Naive thymus-derived CD4-positive, alpha-beta T cell (primary cell): ENCODE measurements around the gene BMAL1. TPM values are rescaled to one million over a fixed set of nuclear protein-coding genes. Genes with fewer than 3 reads are reported as not detected.
"Not testable (repeated sequence)": the region's sequence is repeated elsewhere in the genome, so short reads cannot be mapped to it uniquely, and the experiment has no call there.

Source experiments
- ATAC-seq: fragments of 150-1000 bp; cut with Tn5 transposase; 2 replicates; pipeline ENCODE4 v1.10.0; 2021; ENCODE audit warnings: mild to moderate bottlenecking, moderate library complexity
- CTCF ChIA-PET: fragments of 350-600 bp; sonication (Branson Sonifier 250); formaldehyde crosslinking; loops from one replicate; lab custom pipeline; 2021; ENCODE audit warnings: antibody characterized with exemption; lab: Charles Lee
- POLR2A ChIA-PET: fragments of 350-600 bp; sonication (Branson Sonifier 250); formaldehyde crosslinking; loops from one replicate; lab custom pipeline; 2021; ENCODE audit warnings: antibody characterized with exemption, inconsistent platforms; lab: Charles Lee
- DNase-seq, 9 donors: peaks; one replicate each; pipeline versions ENCODE4 v3.0.0 to v3.0.0-alpha.2; 2020 to 2022; ENCODE audit warnings: mixed read lengths in 1 of 9
- H3K27ac ChIP-seq: one replicate; pipeline ENCODE4 v1.7.0; 2013; ENCODE audit warnings: mild to moderate bottlenecking, low read depth, low read length, moderate library complexity
- H3K27me3 ChIP-seq, 2 donors: one replicate each; pipeline ENCODE4 v1.7.0; 2013; ENCODE audit warnings: low read length in 2 of 2, mild to moderate bottlenecking in 2 of 2, moderate library complexity in 2 of 2; ENCODE audit not compliant: control insufficient read depth in 2 of 2, insufficient read depth in 2 of 2
- H3K36me3 ChIP-seq, 3 experiments: 1 replicate in 2 of 3; 2 replicates in 1 of 3; pipeline ENCODE4 v1.7.0; 2013; ENCODE audit warnings: low read length in 3 of 3, mild to moderate bottlenecking in 3 of 3, moderate library complexity in 1 of 3; ENCODE audit not compliant: insufficient read depth in 3 of 3, control insufficient read depth in 2 of 3
- H3K4me1 ChIP-seq, 2 donors: one replicate each; pipeline ENCODE4 v1.7.0; 2013; ENCODE audit warnings: low read length in 2 of 2, mild to moderate bottlenecking in 2 of 2, moderate library complexity in 1 of 2; ENCODE audit not compliant: control insufficient read depth in 2 of 2, insufficient read depth in 2 of 2
- H3K4me3 ChIP-seq: 2 replicates; pipeline ENCODE4 v1.7.0; 2013; ENCODE audit warnings: mild to moderate bottlenecking, low read length
- H3K9me3 ChIP-seq, 3 experiments: 1 replicate in 2 of 3; 2 replicates in 1 of 3; pipeline ENCODE4 v1.7.0; 2013; ENCODE audit warnings: low read length in 3 of 3; ENCODE audit not compliant: control insufficient read depth in 2 of 3
- H3K27ac Mint-ChIP-seq, 9 donors: one replicate each; pipeline ENCODE4 v1.8.0; 2020 to 2022; ENCODE audit warnings: mixed read lengths in 9 of 9, mild to moderate bottlenecking in 8 of 9, moderate library complexity in 5 of 9, inconsistent platforms in 2 of 9
- H3K27me3 Mint-ChIP-seq, 5 donors: one replicate each; pipeline ENCODE4 v1.8.0; 2021 to 2022; ENCODE audit warnings: mixed read lengths in 5 of 5, mild to moderate bottlenecking in 1 of 5
- H3K36me3 Mint-ChIP-seq, 5 donors: one replicate each; pipeline ENCODE4 v1.8.0; 2020 to 2022; ENCODE audit warnings: mixed read lengths in 5 of 5, mild to moderate bottlenecking in 3 of 5, inconsistent platforms in 1 of 5
- H3K4me1 Mint-ChIP-seq, 7 donors: one replicate each; pipeline ENCODE4 v1.8.0; 2020 to 2022; ENCODE audit warnings: mixed read lengths in 7 of 7, mild to moderate bottlenecking in 3 of 7, inconsistent platforms in 1 of 7
- H3K4me3 Mint-ChIP-seq, 10 donors: one replicate each; pipeline ENCODE4 v1.8.0; 2020 to 2022; ENCODE audit warnings: mild to moderate bottlenecking in 10 of 10, mixed read lengths in 10 of 10, moderate library complexity in 6 of 10, inconsistent platforms in 2 of 10
- H3K9me3 Mint-ChIP-seq, 11 donors: one replicate each; pipeline ENCODE4 v1.8.0; 2020 to 2022; ENCODE audit warnings: mixed read lengths in 11 of 11, mild to moderate bottlenecking in 4 of 11, inconsistent platforms in 1 of 11, moderate library complexity in 1 of 11
- intact Hi-C, 2 donors: fragments of 100-400 bp; cut with micrococcal nuclease; formaldehyde crosslinking; loops; one replicate each; pipeline ENCODE4 v1.15.1; 2023
- polyA plus RNA-seq, 2 donors: library from polyadenylated mRNA; unstranded; fragments of 300-500 nt; fragmentation: Illumina TruSeq; gene quantifications; one replicate each; pipeline ENCODE4 v1.2.3, GENCODE V29; 2021
- total RNA-seq, 6 experiments: library from RNA in 5 of 6; stranded (reverse) in 5 of 6; gene quantifications; 1 replicate in 5 of 6; 2 replicates in 1 of 6; pipeline ENCODE4 v1.2.3 and lab custom pipeline; 2021 to 2026

Gene BMAL1
- total and polyA plus RNA-seq, 7 experiments from 2014 or later: 12.8 to 88.3 (median 47.9) TPM

DNA sequence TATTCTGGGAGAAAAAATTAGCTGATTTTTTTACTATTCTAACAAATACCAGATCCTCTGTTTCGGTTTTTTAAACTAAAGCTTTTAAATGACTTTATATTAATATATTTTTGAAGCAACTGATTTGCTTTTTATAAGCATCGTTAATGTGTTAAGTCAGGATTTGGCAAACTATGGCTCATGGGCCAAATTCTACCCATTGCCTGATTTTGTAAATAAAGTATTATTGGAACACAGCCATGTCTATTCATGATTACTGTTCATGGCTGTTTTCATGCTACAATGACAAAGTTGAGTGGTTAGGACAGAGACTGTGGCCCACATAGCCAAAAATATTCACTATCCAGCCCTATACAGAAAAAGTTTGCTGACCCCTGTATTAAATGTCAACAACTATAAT, 155.8 kb downstream of the BMAL1 start:
- peak overlapping the region in 1 of 9 donors; percentile 23 for H3K27ac Mint-ChIP-seq
- peaks cover 9 to 48% (median 32%) of the 10 kb centered on the region in 5 donors for H3K36me3 Mint-ChIP-seq
- H3K27me3 Mint-ChIP-seq: no peaks in the 10 kb centered on the region
- peaks cover 0 to 35% (median 11%) of the 10 kb centered on the region in 11 donors for H3K9me3 Mint-ChIP-seq
- H3K27me3 ChIP-seq: no peaks in the 10 kb centered on the region
- peaks cover 7 to 56% (median 51%) of the 10 kb centered on the region in 7 donors for H3K4me1 Mint-ChIP-seq
- intact Hi-C loops: no loop called here
- no peak overlapping the region for H3K4me3 ChIP-seq
- no peak for DNase-seq
- no peaks in the 10 kb centered on the region for H3K36me3 ChIP-seq
- H3K27ac ChIP-seq: no peak overlapping the region
- POLR2A ChIA-PET: no interaction called here
- no peaks in the 10 kb centered on the region for H3K9me3 ChIP-seq
- H3K4me3 Mint-ChIP-seq: no peak overlapping the region
- ATAC-seq: no peak
- H3K4me1 ChIP-seq: no peaks in the 10 kb centered on the region
- CTCF ChIA-PET: no interaction called here

DNA sequence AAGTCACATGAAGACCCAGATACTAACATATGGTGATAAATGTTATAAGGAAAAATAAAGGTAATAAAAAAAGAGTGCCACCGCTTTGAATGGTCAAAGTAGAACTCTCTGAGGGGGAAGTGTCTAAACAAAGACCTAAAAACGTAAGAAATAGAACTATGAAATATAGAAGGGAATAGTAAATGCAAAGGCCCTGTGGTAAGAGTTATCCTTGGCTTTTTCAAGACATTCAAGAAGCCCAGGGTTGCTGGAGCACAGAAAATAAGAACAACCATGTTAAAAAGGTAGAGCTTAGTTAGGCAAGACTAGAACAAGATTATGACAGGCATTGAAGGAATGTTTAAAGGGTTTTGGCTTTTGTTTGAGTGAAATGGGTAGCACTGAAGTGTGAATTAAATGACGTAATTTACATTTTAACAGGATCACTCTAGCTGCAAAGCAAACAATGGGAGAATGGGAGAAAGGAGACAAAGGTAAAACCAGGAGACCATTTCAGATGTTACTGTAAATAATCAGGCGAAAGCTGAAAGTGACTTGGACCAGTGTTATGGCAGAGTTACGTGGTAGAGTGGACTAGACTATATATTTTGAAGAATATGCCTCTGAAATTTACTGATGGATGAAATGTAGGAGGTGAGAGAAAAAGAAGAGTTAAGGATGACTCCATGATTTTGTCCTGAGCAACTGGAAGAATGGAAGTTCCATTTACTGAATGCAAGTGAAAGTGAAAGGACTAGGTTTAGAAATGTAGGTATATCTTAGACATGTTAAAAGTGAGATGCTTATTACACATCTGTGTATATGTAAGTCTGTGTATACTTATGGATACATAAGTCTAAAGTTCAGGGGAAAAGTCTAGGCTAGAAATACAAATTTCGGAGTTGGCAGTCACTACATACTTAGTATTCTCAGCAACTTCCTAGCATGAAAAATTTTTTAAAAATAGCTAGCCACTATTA, 156.9 kb downstream of the BMAL1 start:
- Histone ChIP-seq H3K36me3 (no peaks in the 10 kb centered on the region), H3K27me3 (no peaks in the 10 kb centered on the region), H3K4me3 (no peak overlapping the region), H3K9me3 (no peaks in the 10 kb centered on the region), H3K27ac (no peak overlapping the region), H3K4me1 (no peaks in the 10 kb centered on the region)
- peaks cover 7 to 56% (median 51%) of the 10 kb centered on the region in 7 donors for H3K4me1 Mint-ChIP-seq
- POLR2A ChIA-PET: no interaction called here
- peaks cover 0 to 24% (median 5%) of the 10 kb centered on the region in 11 donors for H3K9me3 Mint-ChIP-seq
- H3K27ac Mint-ChIP-seq: peak overlapping the region in 3 of 9 donors; percentile 1 to 48 (median 10)
- intact Hi-C loops: no loop called here
- H3K27me3 Mint-ChIP-seq: no peaks in the 10 kb centered on the region
- H3K4me3 Mint-ChIP-seq: no peak overlapping the region
- H3K36me3 Mint-ChIP-seq: peaks cover 5 to 44% (median 29%) of the 10 kb centered on the region in 5 donors
- CTCF ChIA-PET: no interaction called here
- no peak for DNase-seq
- ATAC-seq: no peak

- CTCF ChIA-PET: interaction anchor here (0.8 kb wide), 1 partner anchor 30 kb away, joined by 3 read pairs; no protein-coding TSS in a partner anchor
- H3K27ac ChIP-seq, H3K4me3 Mint-ChIP-seq, H3K36me3 ChIP-seq, H3K9me3 ChIP-seq, ATAC-seq, DNase-seq, H3K27me3 ChIP-seq, POLR2A ChIA-PET, intact Hi-C loops, H3K27ac Mint-ChIP-seq, H3K4me1 ChIP-seq, H3K9me3 Mint-ChIP-seq, H3K4me3 ChIP-seq, H3K27me3 Mint-ChIP-seq: not testable (repeated sequence)
- Mint-ChIP-seq H3K4me1 (peaks cover 11 to 70% (median 52%) of the 10 kb centered on the region in 7 donors), H3K36me3 (peaks cover 0 to 29% (median 22%) of the 10 kb centered on the region in 5 donors)
These were observed 159.2 kb downstream of the BMAL1 start for GRCh38 chr11:13436836-13437235.

Other genes with a start within 250 kb of the BMAL1 start
- 10 to 100 TPM; 16.3 to 25.2 (median 19.4) TPM for gene BTBD10, start 185.4 kb downstream of the BMAL1 start, total RNA-seq
- 10 to 100 TPM in 1 of 2 donors, 1 to 10 TPM in 1; 9.7 to 11.8 TPM for gene BTBD10, start 185.4 kb downstream of the BMAL1 start, polyA plus RNA-seq
- not detected for gene PTH, start 218.2 kb downstream of the BMAL1 start, total RNA-seq
- gene PTH, start 218.2 kb downstream of the BMAL1 start, polyA plus RNA-seq: not detected